ENCODE measurements around the gene LRMDA.
"Not testable (repeated sequence)": the region's sequence is repeated elsewhere in the genome, so short reads cannot be mapped to it uniquely, and the experiment has no call there.

LRMDA gene

DNA sequence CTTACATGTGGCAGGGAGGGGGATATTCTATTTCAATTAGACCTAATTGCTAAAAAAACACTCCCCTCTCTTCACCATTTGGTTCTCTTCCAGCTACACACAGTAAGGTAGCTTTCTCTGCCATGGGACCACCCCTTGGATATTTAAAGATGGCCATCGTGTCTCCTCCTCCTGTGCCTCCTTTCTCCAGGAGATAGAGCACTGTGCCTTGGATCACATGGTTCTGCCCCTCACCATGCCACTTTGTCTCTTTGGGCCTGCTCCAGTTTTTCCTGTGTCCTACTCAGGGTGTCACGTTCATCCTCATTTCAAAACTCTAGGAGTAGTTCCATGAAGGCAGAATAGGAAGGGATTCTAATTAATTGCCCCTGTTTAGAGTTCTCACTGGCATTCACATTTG lies 1146.0 kb downstream of the LRMDA start:
- Histone ChIP-seq H3K9me3 (no peaks in the 10 kb centered on the region), H3K27ac (no peak overlapping the region), H3K27me3 (no peaks in the 10 kb centered on the region), H3K4me3 (no peak overlapping the region), H3K4me1 (peaks cover 0 to 20% (median 4%) of the 10 kb centered on the region in 4 donors), H3K36me3 (no peaks in the 10 kb centered on the region)
- TF ChIP-seq CTCF (IDR thresholded peaks at IDR 0.05) = no peak
- DNase-seq = no peak
- intact Hi-C loops (cut with DNase I; ENCODE audit: low total_unique reads) = no loop called here

DNA sequence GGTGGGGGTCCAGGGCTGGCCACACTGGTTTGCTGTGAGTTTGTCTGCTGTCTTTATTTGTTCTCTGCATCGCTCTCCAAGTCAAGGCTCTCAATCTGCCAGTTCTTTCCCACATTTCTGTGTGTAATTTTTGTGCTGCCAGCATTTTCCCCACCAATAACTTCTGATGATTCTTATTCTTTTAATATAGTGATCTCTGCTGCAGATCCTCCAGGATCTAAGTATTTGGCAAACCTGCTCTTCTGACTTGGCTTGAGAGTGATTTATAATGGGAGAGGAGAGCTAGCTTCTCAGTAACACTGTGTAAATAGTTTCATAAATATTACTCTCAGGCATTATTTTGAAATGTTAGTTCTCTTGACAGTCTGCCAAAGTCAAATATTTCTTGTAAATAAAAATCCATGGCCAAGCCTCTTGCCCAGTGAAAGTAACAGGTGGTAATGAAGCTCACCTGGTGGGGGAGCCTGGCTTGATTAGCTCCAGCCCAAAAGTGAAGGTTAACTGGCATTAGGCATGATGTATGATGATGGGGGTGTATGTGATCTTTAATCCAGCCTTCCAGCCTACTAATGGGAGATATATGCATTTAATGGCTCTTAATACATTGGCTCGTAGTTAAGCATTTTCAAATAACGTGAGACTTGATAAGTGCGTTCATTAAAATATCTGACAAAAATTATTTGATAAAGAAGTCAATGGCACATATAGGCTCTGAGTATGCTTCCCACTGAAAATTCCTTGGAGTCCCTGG lies 1150.3 kb downstream of the LRMDA start:
- no peak for DNase-seq
- Histone ChIP-seq H3K4me1 (peaks cover 0 to 36% (median 4%) of the 10 kb centered on the region in 4 donors), H3K36me3 (no peaks in the 10 kb centered on the region), H3K9me3 (no peaks in the 10 kb centered on the region), H3K4me3 (no peak overlapping the region), H3K27me3 (no peaks in the 10 kb centered on the region), H3K27ac (peak overlapping the region in 1 of 2 donors; percentile 10)
- no peak for TF ChIP-seq CTCF (IDR thresholded peaks at IDR 0.05)
- intact Hi-C loops (cut with DNase I; ENCODE audit: low total_unique reads) = no loop called here

DNA sequence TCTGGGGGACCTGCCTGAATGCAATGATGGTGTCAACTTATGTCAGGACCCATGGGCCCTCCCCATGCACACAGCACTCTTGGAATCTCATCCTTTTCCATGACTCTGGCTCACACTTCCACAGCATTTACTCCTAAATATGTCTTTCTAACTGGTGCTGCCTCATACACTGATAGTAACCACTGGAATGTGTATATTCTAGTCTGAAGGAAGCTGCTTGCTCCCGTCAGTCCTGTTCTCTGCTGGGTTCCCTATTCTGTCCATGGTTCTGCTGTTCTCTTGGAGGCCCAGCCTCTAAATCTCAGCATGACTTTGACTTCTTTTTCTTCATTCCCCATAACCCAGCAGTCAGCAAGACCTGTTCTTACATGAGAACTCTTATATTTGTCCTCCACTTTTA lies 1151.1 kb downstream of the LRMDA start:
- intact Hi-C loops (cut with DNase I; ENCODE audit: low total_unique reads) = no loop called here
- DNase-seq = no peak

GRCh38 chr10:76583711-76584161 lies 1152.3 kb downstream of the LRMDA start:
- no peak overlapping the region for H3K4me3 ChIP-seq
- H3K27me3 ChIP-seq = no peaks in the 10 kb centered on the region
- peaks cover 0 to 36% (median 4%) of the 10 kb centered on the region in 4 donors for H3K4me1 ChIP-seq
- no peaks in the 10 kb centered on the region for H3K9me3 ChIP-seq
- intact Hi-C loops (cut with DNase I; ENCODE audit: low total_unique reads) = no loop called here
- no peaks in the 10 kb centered on the region for H3K36me3 ChIP-seq
- peak overlapping the region; percentile 1 to 27 for H3K27ac ChIP-seq
- no peak for DNase-seq
- no peak for TF ChIP-seq CTCF (IDR thresholded peaks at IDR 0.05)

More for the DNA sequence above, 1151.1 kb downstream of the LRMDA start:
- Histone ChIP-seq H3K4me1 (peaks cover 0 to 36% (median 4%) of the 10 kb centered on the region in 4 donors), H3K27me3 (no peaks in the 10 kb centered on the region), H3K4me3 (no peak overlapping the region), H3K27ac (peak overlapping the region in 1 of 2 donors; percentile 10), H3K36me3 (no peaks in the 10 kb centered on the region), H3K9me3 (no peaks in the 10 kb centered on the region)
- no peak for TF ChIP-seq CTCF (IDR thresholded peaks at IDR 0.05)

DNA sequence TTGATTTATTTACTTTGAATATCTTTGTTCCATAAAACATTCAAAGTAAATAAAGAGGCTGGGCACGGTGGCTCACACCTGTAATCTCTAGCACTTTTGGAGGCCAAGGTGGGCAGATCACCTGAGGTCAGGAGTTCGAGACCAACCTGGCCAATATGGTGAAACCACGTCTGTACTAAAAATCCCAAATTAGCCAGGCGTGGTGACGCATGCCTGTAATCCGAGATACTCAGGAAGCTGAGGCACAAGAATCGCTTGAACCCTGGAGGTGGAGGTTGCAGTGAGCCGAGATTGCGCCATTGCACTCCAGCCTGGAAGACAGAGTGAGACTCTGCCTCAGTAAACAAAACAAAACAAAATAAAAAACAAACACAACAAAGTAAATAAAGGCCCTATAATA lies 1153.0 kb downstream of the LRMDA start:
- intact Hi-C loops (cut with DNase I; ENCODE audit: low total_unique reads); H3K27me3 ChIP-seq; DNase-seq; H3K36me3 ChIP-seq; H3K4me3 ChIP-seq; H3K9me3 ChIP-seq: not testable (repeated sequence)
- peak overlapping the region; percentile 1 to 27 for H3K27ac ChIP-seq
- peaks cover 0 to 36% (median 4%) of the 10 kb centered on the region in 4 donors for H3K4me1 ChIP-seq

Measured in tibial artery (tissue), 4 donors.